ENCODE measurements around the gene NHSL2. TPM values are rescaled to one million over a fixed set of nuclear protein-coding genes. Genes with fewer than 3 reads are reported as not detected.

The NHSL2 gene
- total RNA-seq, 1 donor, result 14.8 TPM

- DNase-seq (ENCODE audit: low read depth in 2 of 3, low spot score in 2 of 3), result no peak
Observed at GRCh38 chrX:72016881-72017783, 106.5 kb downstream of the NHSL2 start.

GRCh38 chrX:72018277-72019112, 107.8 kb downstream of the NHSL2 start:
- peak; percentile 65 to 86 (median 84) for DNase-seq (ENCODE audit: low read depth in 2 of 3, low spot score in 2 of 3)

- no peak for DNase-seq (ENCODE audit: low read depth in 2 of 3, low spot score in 2 of 3)
Observed at GRCh38 chrX:72019487-72019886, 108.8 kb downstream of the NHSL2 start.

- DNase-seq (ENCODE audit: low read depth in 2 of 3, low spot score in 2 of 3), result no peak
Observed at GRCh38 chrX:72020204-72020603, 109.6 kb downstream of the NHSL2 start.

DNA sequence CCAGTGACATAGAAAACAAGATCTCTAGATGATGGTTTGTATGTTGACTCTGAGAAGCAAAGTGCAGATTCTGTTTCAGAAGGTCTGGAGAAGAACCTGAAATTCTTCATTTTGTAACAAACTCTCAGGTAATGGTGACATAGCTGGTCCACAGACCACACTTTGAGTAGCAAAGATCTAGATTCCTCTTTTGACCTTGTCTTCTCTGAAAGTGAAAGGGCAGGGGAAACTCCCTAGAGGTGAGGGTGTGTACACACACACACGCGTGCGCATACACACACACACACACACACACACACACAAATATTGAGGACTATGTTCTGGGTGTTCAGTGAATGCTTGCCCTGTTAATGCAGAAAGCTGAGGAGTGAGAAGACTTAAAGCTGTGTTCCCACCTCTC, 110.1 kb downstream of the NHSL2 start:
- DNase-seq (ENCODE audit: low read depth in 2 of 3, low spot score in 2 of 3), result no peak

DNA sequence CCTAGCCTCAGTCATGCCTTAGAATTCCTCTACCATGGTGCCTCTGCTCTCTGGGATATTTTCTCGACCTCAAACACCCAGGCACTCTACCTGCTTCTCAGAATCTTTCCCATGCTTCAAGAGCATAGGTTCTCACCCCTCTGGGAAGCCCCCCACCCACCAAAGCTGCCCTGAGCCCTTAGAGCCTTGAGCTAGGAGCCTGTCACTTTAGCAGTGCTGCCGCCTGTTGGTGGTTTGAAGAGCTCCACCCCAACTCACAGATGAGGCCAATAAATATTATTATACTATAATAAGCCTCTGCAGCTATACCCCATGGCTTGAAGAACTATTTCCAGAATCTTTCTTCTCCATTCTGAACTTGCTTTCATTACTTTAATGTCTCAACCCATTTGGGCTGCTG, 111.3 kb downstream of the NHSL2 start:
- peak in 2 of 3 donors; percentile 11 to 42 for DNase-seq (ENCODE audit: low read depth in 2 of 3, low spot score in 2 of 3)

DNA sequence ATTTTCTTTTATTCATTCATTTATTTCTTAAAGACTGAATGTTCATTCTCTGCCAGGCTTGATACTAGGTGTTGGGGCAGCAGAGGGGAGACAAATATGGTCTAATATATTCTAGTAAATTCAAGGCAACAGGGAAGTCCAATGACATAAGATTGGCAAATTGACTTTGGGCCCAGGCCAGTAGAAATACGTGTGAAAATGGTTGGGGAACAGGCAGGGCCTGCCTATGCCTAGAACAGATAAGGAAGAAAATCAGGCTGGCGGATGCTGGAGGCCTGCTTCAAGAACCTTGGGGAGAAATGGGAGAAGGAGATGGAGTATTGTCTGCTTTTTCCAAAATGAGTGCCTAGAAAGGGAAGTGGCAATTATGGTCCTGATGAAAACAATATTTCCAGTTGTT, 112.4 kb downstream of the NHSL2 start:
- DNase-seq (ENCODE audit: low read depth in 2 of 3, low spot score in 2 of 3), result no peak

DNA sequence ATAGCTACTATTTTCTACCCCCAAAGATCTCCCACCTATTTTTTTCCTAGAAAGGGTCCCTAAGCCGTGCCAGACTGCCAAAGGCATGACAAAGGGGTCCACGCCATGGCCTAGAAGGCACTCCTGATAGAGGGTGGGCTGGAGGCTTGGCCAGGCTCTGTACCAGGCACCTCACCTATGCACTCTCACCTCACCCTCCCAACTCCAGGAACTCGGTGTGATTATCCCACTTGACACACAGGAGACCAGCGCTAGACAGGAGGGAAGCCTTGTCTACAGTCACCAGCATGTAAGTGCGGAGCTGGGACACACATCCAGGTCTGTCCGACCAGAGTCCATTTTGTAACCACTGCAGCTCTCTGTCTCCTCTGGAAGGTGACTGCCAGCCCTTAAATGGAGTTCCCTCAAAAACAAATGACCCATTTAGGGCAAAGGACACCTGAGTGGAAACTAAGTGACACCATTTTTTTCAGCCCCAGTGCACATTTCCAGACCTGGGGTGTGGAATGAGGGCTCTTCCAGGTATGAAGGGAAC, 114.7 kb downstream of the NHSL2 start:
- no peak for DNase-seq (ENCODE audit: low read depth in 2 of 3, low spot score in 2 of 3)

DNA sequence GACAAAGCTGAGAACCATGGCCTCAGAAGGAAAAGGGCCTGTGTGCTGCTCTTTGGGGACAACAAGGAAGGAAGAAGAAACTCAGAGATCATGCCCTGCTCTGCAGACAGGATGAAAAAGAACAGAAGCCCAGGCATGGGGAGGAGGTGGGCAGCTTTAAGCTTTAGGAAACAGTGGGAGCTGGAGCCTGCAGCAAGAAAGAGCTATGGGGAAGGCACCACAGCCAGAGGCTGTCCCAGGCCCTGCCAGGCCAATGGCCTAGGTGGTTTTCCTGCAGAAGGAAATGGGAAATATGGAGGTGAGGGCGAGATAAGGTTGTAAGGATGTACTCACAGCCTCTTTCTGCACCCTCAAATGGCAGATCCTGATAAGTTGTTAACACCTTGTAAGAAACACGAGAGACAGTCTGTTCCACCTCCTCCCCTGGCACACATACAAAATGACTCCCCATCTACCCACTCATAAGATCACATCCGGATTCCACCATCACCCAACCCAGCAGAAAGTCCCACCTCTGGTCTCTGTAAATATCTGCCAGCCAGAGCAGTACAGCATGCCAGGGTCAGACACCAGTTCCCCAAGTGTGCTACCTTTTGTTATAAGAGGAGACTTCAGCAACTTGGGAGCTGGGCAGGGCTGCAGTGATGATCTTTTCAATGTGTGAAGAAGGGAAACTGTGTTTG, 115.8 kb downstream of the NHSL2 start:
- DNase-seq (ENCODE audit: low read depth in 2 of 3, low spot score in 2 of 3), result no peak

DNA sequence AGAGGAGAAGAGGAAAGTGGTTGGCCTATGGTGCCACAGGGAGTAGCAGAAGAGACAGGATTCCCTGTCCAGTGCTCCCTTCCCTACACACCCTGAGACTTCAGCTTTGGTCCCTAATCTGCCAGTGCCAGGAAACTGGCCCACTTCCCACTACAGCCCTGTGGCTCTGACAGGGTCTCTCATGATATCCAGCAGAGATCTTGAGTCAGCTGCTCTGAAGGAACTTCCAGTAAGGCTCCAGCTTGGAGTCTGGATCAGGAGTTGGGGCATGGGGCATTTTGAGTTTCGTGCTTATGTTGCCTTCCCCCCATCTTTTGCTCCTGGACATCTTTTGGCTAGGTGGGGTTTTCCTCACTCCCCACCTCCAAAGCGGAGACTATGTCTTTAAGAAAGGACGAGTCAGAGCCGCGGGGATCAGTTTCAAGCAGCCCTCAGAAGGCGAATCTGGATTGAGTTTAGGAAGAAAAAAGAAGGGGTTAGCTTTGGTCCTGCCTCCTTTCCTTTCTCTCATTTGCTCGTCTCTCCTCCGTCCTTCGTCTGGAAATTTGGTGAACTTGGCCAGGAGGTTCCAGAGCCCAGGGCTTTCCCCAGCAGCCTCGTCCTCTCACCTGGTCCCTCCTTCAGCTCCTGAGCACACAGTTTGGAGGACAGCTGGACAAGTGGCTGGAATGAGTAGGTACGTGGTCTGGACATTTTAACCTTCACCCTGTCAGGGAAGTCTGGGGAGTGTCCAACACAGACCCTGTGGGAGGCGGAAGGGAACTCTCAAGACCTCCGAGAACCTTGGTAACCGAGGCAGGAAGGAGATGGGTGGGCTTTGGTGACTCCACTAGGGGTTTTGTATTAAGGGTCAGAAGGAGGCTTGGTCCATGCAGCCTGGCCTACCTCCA, 116.6 kb downstream of the NHSL2 start:
- DNase-seq (ENCODE audit: low read depth in 2 of 3, low spot score in 2 of 3), result no peak

- no peak for DNase-seq (ENCODE audit: low read depth in 2 of 3, low spot score in 2 of 3)
Observed at GRCh38 chrX:72027914-72028307, 117.3 kb downstream of the NHSL2 start.

DNA sequence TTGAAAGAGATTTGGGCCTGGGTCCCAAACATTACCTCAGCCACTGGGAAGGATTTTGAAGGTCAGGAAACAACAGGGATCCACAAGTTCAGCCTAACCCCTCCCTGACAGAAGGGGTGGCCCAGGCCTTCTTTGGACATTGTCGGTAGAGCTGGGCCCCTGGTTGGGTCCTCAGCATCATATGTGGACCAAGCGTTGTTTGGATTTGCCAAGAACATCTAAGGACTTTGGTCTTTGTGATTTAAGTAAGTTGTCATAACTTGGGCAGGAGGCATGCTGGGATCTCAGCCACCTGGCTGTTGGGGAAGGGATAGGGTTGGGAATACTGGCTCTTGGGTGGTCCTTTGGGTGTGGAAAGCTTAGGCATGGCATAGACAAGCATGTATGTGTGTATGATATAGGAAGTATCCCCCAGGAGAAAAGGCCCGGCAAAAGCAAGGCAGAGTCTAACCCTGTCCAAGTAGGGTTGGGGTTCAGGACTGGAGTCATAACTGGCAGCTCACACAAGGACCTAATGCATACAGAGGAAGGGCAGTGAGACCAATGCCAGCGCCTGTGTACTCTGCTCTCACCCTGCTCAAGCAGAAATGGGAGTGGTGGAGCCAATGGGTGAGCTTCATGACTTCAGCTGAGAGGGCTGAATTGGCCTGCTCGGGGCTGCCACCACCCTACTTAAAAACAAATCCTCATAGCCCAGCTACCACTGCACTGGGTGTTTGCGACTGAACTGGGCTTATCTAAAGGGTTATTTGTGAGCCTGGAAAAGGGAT, 118.2 kb downstream of the NHSL2 start:
- no peak for DNase-seq (ENCODE audit: low read depth in 2 of 3, low spot score in 2 of 3)

DNA sequence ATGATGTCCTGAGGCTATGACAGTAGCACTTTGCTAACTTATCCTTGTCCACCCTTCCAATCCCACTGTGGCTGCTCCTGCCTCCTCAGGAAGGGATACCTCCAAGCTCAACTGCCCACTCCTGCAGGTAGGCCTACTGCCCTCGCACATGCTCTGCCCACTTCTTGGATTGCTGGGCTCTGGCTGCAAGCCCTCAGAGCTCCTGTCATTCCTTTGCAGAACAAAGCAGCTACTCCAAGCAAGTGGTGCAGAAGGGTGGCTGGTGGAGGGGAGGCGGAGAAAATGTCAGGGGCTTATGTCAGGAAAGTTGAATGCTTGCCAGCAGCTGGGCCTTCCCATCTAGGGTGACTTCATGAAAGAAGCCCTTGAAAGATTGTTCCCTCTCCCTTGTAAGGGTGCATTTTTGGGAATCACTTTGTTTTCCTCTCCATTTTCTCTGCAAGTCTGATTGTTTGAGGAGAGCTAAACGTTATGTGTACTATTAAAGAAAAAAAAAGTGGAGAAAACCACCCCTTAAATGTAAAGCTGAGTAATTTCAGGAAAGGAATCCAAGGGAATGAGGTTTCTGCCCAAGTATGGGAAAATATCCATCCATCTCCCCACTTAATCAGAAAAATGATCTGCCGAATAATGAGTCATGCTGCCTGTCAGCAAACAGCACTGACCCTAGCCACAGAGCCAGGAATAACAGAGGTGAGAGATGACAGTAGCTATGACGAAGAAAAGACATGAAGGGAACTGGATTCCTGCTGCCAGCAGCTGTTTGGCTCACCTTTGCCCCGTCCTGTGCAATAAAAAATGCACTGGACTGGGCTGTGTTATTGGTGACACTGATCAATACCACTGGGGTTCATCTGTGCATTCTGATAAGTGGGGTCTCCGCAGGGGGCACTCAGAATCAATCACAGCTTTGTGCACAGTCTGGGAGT, 119.1 kb downstream of the NHSL2 start:
- no peak for DNase-seq (ENCODE audit: low read depth in 2 of 3, low spot score in 2 of 3)

DNA sequence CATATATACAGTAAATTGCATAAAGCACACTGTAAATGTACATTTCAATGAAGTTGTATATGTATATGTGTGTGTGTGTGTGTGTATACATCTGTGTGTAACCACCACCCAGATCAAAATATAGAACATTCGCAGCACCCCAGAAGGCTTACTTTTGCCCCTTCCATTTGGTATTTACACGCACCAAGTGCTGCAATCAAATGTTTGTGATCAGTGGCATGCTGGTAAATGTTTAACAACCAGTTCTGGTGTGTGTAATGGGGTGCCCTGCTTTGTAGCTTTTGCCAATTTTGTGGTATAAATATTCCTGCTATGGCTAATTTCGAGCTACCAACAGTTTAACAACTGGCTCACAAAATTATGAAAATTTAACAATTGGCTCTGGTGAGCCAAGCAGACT, 119.8 kb downstream of the NHSL2 start:
- DNase-seq (ENCODE audit: low read depth in 2 of 3, low spot score in 2 of 3), result no peak

GRCh38 chrX:72031118-72031517, 120.5 kb downstream of the NHSL2 start:
- no peak for DNase-seq (ENCODE audit: low read depth in 2 of 3, low spot score in 2 of 3)

GRCh38 chrX:72031634-72032033, 121.0 kb downstream of the NHSL2 start:
- DNase-seq (ENCODE audit: low read depth in 2 of 3, low spot score in 2 of 3), result no peak

DNA sequence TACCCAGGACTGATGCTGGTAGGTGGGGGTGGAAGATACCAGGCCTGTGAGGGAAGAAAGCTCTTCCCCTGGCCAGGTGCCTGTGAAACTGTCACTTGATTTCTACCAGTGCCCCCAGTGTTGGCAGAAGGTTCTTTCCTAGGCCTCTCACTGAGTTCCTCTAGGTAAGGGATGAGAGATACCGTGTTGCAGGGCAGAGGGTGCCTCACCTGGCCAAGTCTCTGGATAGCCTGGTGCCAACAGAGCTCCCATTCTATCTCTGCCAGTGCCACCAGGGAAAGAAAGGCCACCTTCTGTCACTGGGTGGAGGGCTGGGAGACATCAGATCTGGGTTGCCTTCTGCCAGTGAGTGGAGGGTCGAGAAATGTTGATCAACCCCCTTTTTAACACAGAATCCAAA, 127.0 kb downstream of the NHSL2 start:
- DNase-seq (ENCODE audit: low read depth in 2 of 3, low spot score in 2 of 3), result no peak

DNA sequence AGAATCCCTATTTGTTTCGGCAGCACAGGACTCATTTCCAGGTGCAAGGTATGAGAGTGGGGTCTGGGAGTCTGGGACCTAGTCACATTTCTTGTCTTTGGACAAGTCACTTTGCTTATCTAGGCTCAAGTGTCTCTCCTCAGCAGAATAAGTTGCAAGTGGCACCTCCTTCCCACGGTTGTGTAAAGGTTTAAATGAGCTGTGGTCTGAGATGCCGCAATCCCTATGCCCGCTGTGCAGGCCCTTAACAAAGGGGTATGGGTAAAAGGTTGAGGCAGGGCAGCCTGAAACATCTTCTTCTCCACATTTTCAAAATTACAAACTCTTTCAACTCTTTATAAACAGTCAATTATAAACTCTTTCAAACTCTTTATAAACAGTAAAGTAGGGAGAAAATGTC, 127.4 kb downstream of the NHSL2 start:
- no peak for DNase-seq (ENCODE audit: low read depth in 2 of 3, low spot score in 2 of 3)
